GM21367 (cell line): ENCODE measurements around the gene PPP1R15B.

Experiments used
- ATAC-seq: cut with Tn5 transposase; IDR thresholded peaks from one replicate; pipeline ENCODE4 v1.9.1; 2021; ENCODE audit not compliant: unreplicated experiment

PPP1R15B gene

GRCh38 chr1:204421441-204421840 is 9.8 kb upstream of the PPP1R15B start:
- no peak for ATAC-seq

GRCh38 chr1:204420039-204421004 is 8.7 kb upstream of the PPP1R15B start:
- ATAC-seq, result no peak

- ATAC-seq, result no peak
These were observed 7.4 kb upstream of the PPP1R15B start for GRCh38 chr1:204419064-204419403.

- no peak for ATAC-seq
These were observed 6.8 kb upstream of the PPP1R15B start for GRCh38 chr1:204418174-204419063.

- no peak for ATAC-seq
These were observed 5.7 kb upstream of the PPP1R15B start for GRCh38 chr1:204417074-204417997.

- no peak for ATAC-seq
These were observed 5.0 kb upstream of the PPP1R15B start for GRCh38 chr1:204416589-204417073.

GRCh38 chr1:204415351-204415750 is 3.7 kb upstream of the PPP1R15B start:
- no peak for ATAC-seq

GRCh38 chr1:204414016-204414415 is 2.4 kb upstream of the PPP1R15B start:
- ATAC-seq, result no peak

- ATAC-seq, result no peak
These were observed 1.5 kb upstream of the PPP1R15B start for GRCh38 chr1:204413170-204413535.

GRCh38 chr1:204410688-204411450 is 748 bp downstream of the PPP1R15B start:
- ATAC-seq, result peak; percentile 18

- ATAC-seq, result no peak
These were observed 1.6 kb downstream of the PPP1R15B start for GRCh38 chr1:204409836-204410687.

- ATAC-seq, result no peak
These were observed 2.5 kb downstream of the PPP1R15B start for GRCh38 chr1:204409123-204409522.

GRCh38 chr1:204408602-204409001 is 3.0 kb downstream of the PPP1R15B start:
- ATAC-seq, result no peak

- ATAC-seq, result no peak
These were observed 3.5 kb downstream of the PPP1R15B start for GRCh38 chr1:204408074-204408507.

GRCh38 chr1:204407295-204407971 is 4.2 kb downstream of the PPP1R15B start:
- ATAC-seq, result no peak

- ATAC-seq, result no peak
These were observed 5.0 kb downstream of the PPP1R15B start for GRCh38 chr1:204406621-204407020.

- no peak for ATAC-seq
These were observed 5.6 kb downstream of the PPP1R15B start for GRCh38 chr1:204405988-204406387.

GRCh38 chr1:204404629-204405028 is 7.0 kb downstream of the PPP1R15B start:
- ATAC-seq, result no peak
